ENCODE data around the gene LCE2C.
"Not testable (repeated sequence)": the region's sequence is repeated elsewhere in the genome, so short reads cannot be mapped to it uniquely, and the experiment has no call there.

Gene LCE2C

GRCh38 chr1:152674983-152675382 lies at the start of gene LCE2C:
LCE2C (plus strand) TSS chr1:152675279; CDS start chr1:152676016, 737 bp downstream.
- H3K27ac ChIP-seq (ENCODE audit: low read length); H3K9ac ChIP-seq (ENCODE audit: low read length in 2 of 2); H3K36me3 ChIP-seq (ENCODE audit: control insufficient read depth in 2 of 2, insufficient read depth in 2 of 2, low read length in 2 of 2); H3K9me3 ChIP-seq (ENCODE audit: control insufficient read depth in 2 of 2, low read length in 2 of 2); H3K27me3 ChIP-seq (ENCODE audit: control insufficient read depth in 1 of 2, insufficient read depth in 2 of 2, low read length in 2 of 2); H3K4me3 ChIP-seq (ENCODE audit: low read length in 2 of 2); H3K4me1 ChIP-seq (ENCODE audit: control insufficient read depth, insufficient read depth, low read length): not testable (repeated sequence)

GRCh38 chr1:152626744-152627143 lies 48.3 kb upstream of the LCE2C start:
- Histone ChIP-seq H3K27ac (ENCODE audit: low read length) (no peak overlapping the region), H3K4me1 (ENCODE audit: control insufficient read depth, insufficient read depth, low read length) (no peaks in the 10 kb centered on the region), H3K36me3 (ENCODE audit: control insufficient read depth in 2 of 2, insufficient read depth in 2 of 2, low read length in 2 of 2) (no peaks in the 10 kb centered on the region), H3K27me3 (ENCODE audit: control insufficient read depth in 1 of 2, insufficient read depth in 2 of 2, low read length in 2 of 2) (peaks cover 0 to 2% of the 10 kb centered on the region in 2 donors), H3K9me3 (ENCODE audit: control insufficient read depth in 2 of 2, low read length in 2 of 2) (no peaks in the 10 kb centered on the region), H3K4me3 (ENCODE audit: low read length in 2 of 2) (no peak overlapping the region), H3K9ac (ENCODE audit: low read length in 2 of 2) (no peak overlapping the region)

- Histone ChIP-seq H3K4me1 (ENCODE audit: control insufficient read depth, insufficient read depth, low read length) (no peaks in the 10 kb centered on the region), H3K9me3 (ENCODE audit: control insufficient read depth in 2 of 2, low read length in 2 of 2) (peaks cover 0 to 2% of the 10 kb centered on the region in 2 donors), H3K4me3 (ENCODE audit: low read length in 2 of 2) (no peak overlapping the region), H3K36me3 (ENCODE audit: control insufficient read depth in 2 of 2, insufficient read depth in 2 of 2, low read length in 2 of 2) (no peaks in the 10 kb centered on the region), H3K27me3 (ENCODE audit: control insufficient read depth in 1 of 2, insufficient read depth in 2 of 2, low read length in 2 of 2) (no peaks in the 10 kb centered on the region), H3K27ac (ENCODE audit: low read length) (no peak overlapping the region), H3K9ac (ENCODE audit: low read length in 2 of 2) (no peak overlapping the region)
Observed at GRCh38 chr1:152630596-152630995, 44.5 kb upstream of the LCE2C start.

GRCh38 chr1:152640351-152640750 lies 34.7 kb upstream of the LCE2C start:
- no peaks in the 10 kb centered on the region for H3K27me3 ChIP-seq (ENCODE audit: control insufficient read depth in 1 of 2, insufficient read depth in 2 of 2, low read length in 2 of 2)

GRCh38 chr1:152643945-152644344 lies 31.1 kb upstream of the LCE2C start:
- Histone ChIP-seq H3K4me1 (ENCODE audit: control insufficient read depth, insufficient read depth, low read length) (no peaks in the 10 kb centered on the region), H3K9me3 (ENCODE audit: control insufficient read depth in 2 of 2, low read length in 2 of 2) (peaks cover 3 to 4% of the 10 kb centered on the region in 2 donors), H3K36me3 (ENCODE audit: control insufficient read depth in 2 of 2, insufficient read depth in 2 of 2, low read length in 2 of 2) (no peaks in the 10 kb centered on the region), H3K9ac (ENCODE audit: low read length in 2 of 2) (no peak overlapping the region), H3K27me3 (ENCODE audit: control insufficient read depth in 1 of 2, insufficient read depth in 2 of 2, low read length in 2 of 2) (peaks cover 0 to 3% of the 10 kb centered on the region in 2 donors), H3K27ac (ENCODE audit: low read length) (no peak overlapping the region), H3K4me3 (ENCODE audit: low read length in 2 of 2) (no peak overlapping the region)

More at GRCh38 chr1:152640351-152640750, 34.7 kb upstream of the LCE2C start:
- no peaks in the 10 kb centered on the region for H3K36me3 ChIP-seq (ENCODE audit: control insufficient read depth in 2 of 2, insufficient read depth in 2 of 2, low read length in 2 of 2)
- no peak overlapping the region for H3K9ac ChIP-seq (ENCODE audit: low read length in 2 of 2)
- H3K9me3 ChIP-seq (ENCODE audit: control insufficient read depth in 2 of 2, low read length in 2 of 2): peaks cover 3 to 8% of the 10 kb centered on the region in 2 donors
- no peak overlapping the region for H3K27ac ChIP-seq (ENCODE audit: low read length)
- no peaks in the 10 kb centered on the region for H3K4me1 ChIP-seq (ENCODE audit: control insufficient read depth, insufficient read depth, low read length)
- H3K4me3 ChIP-seq (ENCODE audit: low read length in 2 of 2): no peak overlapping the region

- no peak overlapping the region for H3K4me3 ChIP-seq (ENCODE audit: low read length in 2 of 2)
- H3K27me3 ChIP-seq (ENCODE audit: control insufficient read depth in 1 of 2, insufficient read depth in 2 of 2, low read length in 2 of 2): peaks cover 0 to 3% of the 10 kb centered on the region in 2 donors
- H3K27ac ChIP-seq (ENCODE audit: low read length): no peak overlapping the region
- H3K9ac ChIP-seq (ENCODE audit: low read length in 2 of 2): no peak overlapping the region
- no peaks in the 10 kb centered on the region for H3K9me3 ChIP-seq (ENCODE audit: control insufficient read depth in 2 of 2, low read length in 2 of 2)
- H3K4me1 ChIP-seq (ENCODE audit: control insufficient read depth, insufficient read depth, low read length): no peaks in the 10 kb centered on the region
- H3K36me3 ChIP-seq (ENCODE audit: control insufficient read depth in 2 of 2, insufficient read depth in 2 of 2, low read length in 2 of 2): no peaks in the 10 kb centered on the region
Observed at GRCh38 chr1:152645146-152645545, 29.9 kb upstream of the LCE2C start.

- no peaks in the 10 kb centered on the region for H3K9me3 ChIP-seq (ENCODE audit: control insufficient read depth in 2 of 2, low read length in 2 of 2)
- H3K36me3 ChIP-seq (ENCODE audit: control insufficient read depth in 2 of 2, insufficient read depth in 2 of 2, low read length in 2 of 2): no peaks in the 10 kb centered on the region
- no peaks in the 10 kb centered on the region for H3K4me1 ChIP-seq (ENCODE audit: control insufficient read depth, insufficient read depth, low read length)
- H3K4me3 ChIP-seq (ENCODE audit: low read length in 2 of 2): no peak overlapping the region
- H3K9ac ChIP-seq (ENCODE audit: low read length in 2 of 2): no peak overlapping the region
- H3K27me3 ChIP-seq (ENCODE audit: control insufficient read depth in 1 of 2, insufficient read depth in 2 of 2, low read length in 2 of 2): peaks cover 0 to 3% of the 10 kb centered on the region in 2 donors
- H3K27ac ChIP-seq (ENCODE audit: low read length): no peak overlapping the region
Observed at GRCh38 chr1:152646656-152647055, 28.4 kb upstream of the LCE2C start.

GRCh38 chr1:152654110-152654509 lies 21.0 kb upstream of the LCE2C start:
- Histone ChIP-seq H3K4me1 (ENCODE audit: control insufficient read depth, insufficient read depth, low read length) (no peaks in the 10 kb centered on the region), H3K36me3 (ENCODE audit: control insufficient read depth in 2 of 2, insufficient read depth in 2 of 2, low read length in 2 of 2) (no peaks in the 10 kb centered on the region), H3K27ac (ENCODE audit: low read length) (no peak overlapping the region), H3K9me3 (ENCODE audit: control insufficient read depth in 2 of 2, low read length in 2 of 2) (no peaks in the 10 kb centered on the region), H3K4me3 (ENCODE audit: low read length in 2 of 2) (no peak overlapping the region), H3K27me3 (ENCODE audit: control insufficient read depth in 1 of 2, insufficient read depth in 2 of 2, low read length in 2 of 2) (no peaks in the 10 kb centered on the region), H3K9ac (ENCODE audit: low read length in 2 of 2) (no peak overlapping the region)

GRCh38 chr1:152656459-152656858 lies 18.6 kb upstream of the LCE2C start:
- Histone ChIP-seq H3K4me1 (ENCODE audit: control insufficient read depth, insufficient read depth, low read length) (no peaks in the 10 kb centered on the region), H3K36me3 (ENCODE audit: control insufficient read depth in 2 of 2, insufficient read depth in 2 of 2, low read length in 2 of 2) (no peaks in the 10 kb centered on the region), H3K27me3 (ENCODE audit: control insufficient read depth in 1 of 2, insufficient read depth in 2 of 2, low read length in 2 of 2) (no peaks in the 10 kb centered on the region), H3K9ac (ENCODE audit: low read length in 2 of 2) (no peak overlapping the region), H3K4me3 (ENCODE audit: low read length in 2 of 2) (no peak overlapping the region), H3K27ac (ENCODE audit: low read length) (no peak overlapping the region), H3K9me3 (ENCODE audit: control insufficient read depth in 2 of 2, low read length in 2 of 2) (no peaks in the 10 kb centered on the region)

GRCh38 chr1:152657677-152658076 lies 17.4 kb upstream of the LCE2C start:
- Histone ChIP-seq H3K27ac (ENCODE audit: low read length) (no peak overlapping the region), H3K9me3 (ENCODE audit: control insufficient read depth in 2 of 2, low read length in 2 of 2) (no peaks in the 10 kb centered on the region), H3K4me3 (ENCODE audit: low read length in 2 of 2) (no peak overlapping the region), H3K36me3 (ENCODE audit: control insufficient read depth in 2 of 2, insufficient read depth in 2 of 2, low read length in 2 of 2) (no peaks in the 10 kb centered on the region), H3K9ac (ENCODE audit: low read length in 2 of 2) (no peak overlapping the region), H3K27me3 (ENCODE audit: control insufficient read depth in 1 of 2, insufficient read depth in 2 of 2, low read length in 2 of 2) (no peaks in the 10 kb centered on the region), H3K4me1 (ENCODE audit: control insufficient read depth, insufficient read depth, low read length) (no peaks in the 10 kb centered on the region)

- Histone ChIP-seq H3K4me1 (ENCODE audit: control insufficient read depth, insufficient read depth, low read length) (no peaks in the 10 kb centered on the region), H3K27ac (ENCODE audit: low read length) (no peak overlapping the region), H3K36me3 (ENCODE audit: control insufficient read depth in 2 of 2, insufficient read depth in 2 of 2, low read length in 2 of 2) (no peaks in the 10 kb centered on the region), H3K27me3 (ENCODE audit: control insufficient read depth in 1 of 2, insufficient read depth in 2 of 2, low read length in 2 of 2) (no peaks in the 10 kb centered on the region), H3K9me3 (ENCODE audit: control insufficient read depth in 2 of 2, low read length in 2 of 2) (no peaks in the 10 kb centered on the region), H3K4me3 (ENCODE audit: low read length in 2 of 2) (no peak overlapping the region), H3K9ac (ENCODE audit: low read length in 2 of 2) (no peak overlapping the region)
Observed at GRCh38 chr1:152658649-152659048, 16.4 kb upstream of the LCE2C start.
